Endothelial cell of umbilical vein (primary cell): ENCODE measurements around the gene SGCG.

Experiments used
- CTCF ChIP-seq, 2 donors: IDR thresholded peaks; 1 replicate in 1 of 2; 2 replicates in 1 of 2; pipeline ENCODE4 v1.5.1; 2011; ENCODE audit warnings: low read length in 2 of 2, mild to moderate bottlenecking in 2 of 2, moderate library complexity in 2 of 2, control low read depth in 1 of 2, inconsistent platforms in 1 of 2, low read depth in 1 of 2; ENCODE audit not compliant: insufficient read depth in 1 of 2; ENCODE audit errors: extremely low read depth in 1 of 2
- EZH2 ChIP-seq: IDR thresholded peaks from 2 replicates; pipeline ENCODE4 v1.6.1; 2012; ENCODE audit warnings: borderline replicate concordance, low read depth, mild to moderate bottlenecking, moderate library complexity, low read length, inconsistent platforms; ENCODE audit not compliant: severe bottlenecking
- POLR2A ChIP-seq: IDR thresholded peaks from 2 replicates; pipeline ENCODE4 v1.6.1; 2012; ENCODE audit warnings: low read depth, mild to moderate bottlenecking, control low read depth, low read length
- POLR2AphosphoS5 ChIP-seq: IDR thresholded peaks from 2 replicates; pipeline ENCODE4 v1.6.1; 2012; ENCODE audit warnings: low read depth, mild to moderate bottlenecking, control low read depth, low read length, moderate library complexity; ENCODE audit not compliant: insufficient read depth

- TF ChIP-seq POLR2A = no peak
- no peak for TF ChIP-seq EZH2
- TF ChIP-seq CTCF (IDR thresholded peaks at IDR 0.05; ENCODE audit: extremely low read depth in 1 of 2, insufficient read depth in 1 of 2, low read depth in 1 of 2, low read length in 2 of 2) = no peak
- TF ChIP-seq POLR2AphosphoS5 = no peak
These were observed 169.2 kb downstream of the SGCG start for GRCh38 chr13:23350009-23350408.
